HEK293 (cell line): ENCODE data around the gene GOLGA8S.
"Not testable (repeated sequence)": the region's sequence is repeated elsewhere in the genome, so short reads cannot be mapped to it uniquely, and the experiment has no call there.

Source experiments
- MYNN ChIP-seq: fragments of 450-650 bp; formaldehyde crosslinking; IDR thresholded peaks from 2 replicates; pipeline ENCODE4 v1.5.1; 2016; ENCODE audit warnings: missing biosample characterization, missing genetic modification characterization, borderline replicate concordance
- ZNF302 ChIP-seq: fragments of 450-650 bp; formaldehyde crosslinking; IDR thresholded peaks from 2 replicates; pipeline ENCODE4 v1.5.1; 2016; ENCODE audit warnings: missing biosample characterization, missing genetic modification characterization, low read depth
- ZNF311 ChIP-seq: fragments of 450-650 bp; formaldehyde crosslinking; IDR thresholded peaks from 2 replicates; pipeline ENCODE4 v1.5.1; 2017; ENCODE audit warnings: missing biosample characterization, missing genetic modification characterization, borderline replicate concordance
- ZNF549 ChIP-seq: fragments of 450-650 bp; IDR thresholded peaks from 2 replicates; pipeline ENCODE4 v1.5.1; 2018; ENCODE audit warnings: missing biosample characterization, missing genetic modification characterization, mild to moderate bottlenecking, inconsistent platforms, moderate library complexity
- ZNF670 ChIP-seq: fragments of 450-650 bp; formaldehyde crosslinking; IDR thresholded peaks from 2 replicates; pipeline ENCODE4 v1.5.1; 2016; ENCODE audit warnings: missing biosample characterization, missing genetic modification characterization, low read depth
- ZNF777 ChIP-seq: fragments of 450-650 bp; formaldehyde crosslinking; IDR thresholded peaks from 2 replicates; pipeline ENCODE4 v1.5.1; 2017; ENCODE audit warnings: missing biosample characterization, missing genetic modification characterization, borderline replicate concordance
- TF ChIP-seq, protein P1 (sequence below): fragments of 450-650 bp; formaldehyde crosslinking; IDR thresholded peaks from 2 replicates; pipeline ENCODE4 v1.5.1; 2016; ENCODE audit warnings: missing biosample characterization, missing genetic modification characterization

DNA sequence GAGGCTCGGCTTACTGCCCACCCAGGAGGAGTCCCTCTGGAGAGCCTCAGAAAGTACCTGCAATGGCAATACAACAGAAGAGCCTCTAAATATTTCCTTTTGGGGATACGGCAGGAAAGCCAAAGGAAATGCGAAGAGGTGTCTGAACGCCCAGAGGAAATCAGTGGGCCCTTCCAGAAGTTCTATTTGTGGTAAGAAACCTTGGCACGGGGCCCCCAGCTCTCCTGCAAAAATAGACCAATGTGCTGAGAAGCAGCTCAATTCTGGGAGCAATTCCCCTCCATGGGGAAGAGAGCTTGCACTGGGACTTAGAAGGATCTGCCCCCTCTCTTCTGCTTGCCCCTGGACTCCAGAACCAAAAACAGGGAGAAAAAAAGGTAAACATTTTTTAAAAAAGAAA is 44.7 kb downstream of the GOLGA8S start:
- TF ChIP-seq ZNF670 (tag by site-specific recombination); ZNF311; ZNF302 (tag by site-specific recombination); ZNF549; ZNF777; MYNN (tag by site-specific recombination): not testable (repeated sequence)
- TF ChIP-seq, protein P1, sequence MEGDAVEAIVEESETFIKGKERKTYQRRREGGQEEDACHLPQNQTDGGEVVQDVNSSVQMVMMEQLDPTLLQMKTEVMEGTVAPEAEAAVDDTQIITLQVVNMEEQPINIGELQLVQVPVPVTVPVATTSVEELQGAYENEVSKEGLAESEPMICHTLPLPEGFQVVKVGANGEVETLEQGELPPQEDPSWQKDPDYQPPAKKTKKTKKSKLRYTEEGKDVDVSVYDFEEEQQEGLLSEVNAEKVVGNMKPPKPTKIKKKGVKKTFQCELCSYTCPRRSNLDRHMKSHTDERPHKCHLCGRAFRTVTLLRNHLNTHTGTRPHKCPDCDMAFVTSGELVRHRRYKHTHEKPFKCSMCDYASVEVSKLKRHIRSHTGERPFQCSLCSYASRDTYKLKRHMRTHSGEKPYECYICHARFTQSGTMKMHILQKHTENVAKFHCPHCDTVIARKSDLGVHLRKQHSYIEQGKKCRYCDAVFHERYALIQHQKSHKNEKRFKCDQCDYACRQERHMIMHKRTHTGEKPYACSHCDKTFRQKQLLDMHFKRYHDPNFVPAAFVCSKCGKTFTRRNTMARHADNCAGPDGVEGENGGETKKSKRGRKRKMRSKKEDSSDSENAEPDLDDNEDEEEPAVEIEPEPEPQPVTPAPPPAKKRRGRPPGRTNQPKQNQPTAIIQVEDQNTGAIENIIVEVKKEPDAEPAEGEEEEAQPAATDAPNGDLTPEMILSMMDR (tag by site-specific recombination), result not testable (repeated sequence)
